Lung (tissue), 16 donors: Measurements from ENCODE around the gene PPIL1. TPM values are rescaled to one million over a fixed set of nuclear protein-coding genes. Genes with fewer than 3 reads are reported as not detected.

Source experiments
- ATAC-seq: fragments of 200-7000 bp; cut with Tn5 transposase; one replicate; pipeline ENCODE4 v1.9.1; 2020; ENCODE audit warnings: moderate number of reproducible peaks; ENCODE audit not compliant: insufficient read depth, low FRiP score
- DNase-seq, 3 donors: peaks; one replicate each; pipeline ENCODE4 v3.0.0-alpha.2; 2013 to 2017
- H3K27ac ChIP-seq, 2 donors: one replicate each; pipeline ENCODE4 v1.5.1; 2013; ENCODE audit warnings: mild to moderate bottlenecking in 2 of 2, moderate library complexity in 2 of 2, control low read depth in 1 of 2, inconsistent platforms in 1 of 2, low read depth in 1 of 2, low read length in 1 of 2
- H3K27me3 ChIP-seq, 3 donors: one replicate each; pipeline ENCODE4 v1.5.1; 2013; ENCODE audit warnings: low read length in 2 of 3; ENCODE audit not compliant: control insufficient read depth in 3 of 3, insufficient read depth in 3 of 3
- H3K36me3 ChIP-seq, 4 donors: one replicate each; pipeline ENCODE4 v1.5.1; 2013; ENCODE audit warnings: low read length in 4 of 4, mild to moderate bottlenecking in 1 of 4, moderate library complexity in 1 of 4; ENCODE audit not compliant: control insufficient read depth in 4 of 4, insufficient read depth in 4 of 4
- H3K4me1 ChIP-seq, 5 donors: one replicate each; pipeline ENCODE4 v1.5.1; 2013; ENCODE audit warnings: low read length in 5 of 5, mild to moderate bottlenecking in 2 of 5, moderate library complexity in 1 of 5; ENCODE audit not compliant: control insufficient read depth in 5 of 5, insufficient read depth in 5 of 5
- H3K4me3 ChIP-seq: one replicate; pipeline ENCODE4 v1.5.1; 2013; ENCODE audit warnings: mild to moderate bottlenecking, control low read depth, moderate library complexity
- H3K9ac ChIP-seq, 2 donors: one replicate each; pipeline ENCODE4 v1.5.1; 2013; ENCODE audit warnings: low read length in 2 of 2, control low read depth in 1 of 2; ENCODE audit not compliant: insufficient read depth in 1 of 2
- H3K9me3 ChIP-seq, 4 donors: one replicate each; pipeline ENCODE4 v1.5.1; 2013; ENCODE audit warnings: low read length in 3 of 4, mild to moderate bottlenecking in 1 of 4, moderate library complexity in 1 of 4; ENCODE audit not compliant: control insufficient read depth in 4 of 4, insufficient read depth in 3 of 4
- CTCF ChIP-seq: IDR thresholded peaks from 2 replicates; pipeline ENCODE4 v1.5.1; 2012; ENCODE audit warnings: mild to moderate bottlenecking; ENCODE audit errors: control extremely low read depth, extremely low read depth
- WGBS, 2 donors: extraction: QIAGEN DNeasy Blood & Tissue Kit; methylation state at CpG; one replicate each; pipeline ENCODE4 v1.1.7; 2013; 5-methylcytosine and 5-hydroxymethylcytosine counted together
- long read RNA-seq, 5 donors: transcript quantifications; one replicate each; lab custom pipeline, GENCODE V29; 2026
- polyA plus RNA-seq, 2 donors: library from polyadenylated mRNA; stranded (reverse); fragments of 200-250 nt; gene quantifications; one replicate each; pipeline ENCODE4 v1.2.1, GENCODE V29; 2013
- total RNA-seq, 2 donors: library from RNA; depleted of rRNA in 1 of 2; stranded (reverse); fragments of >200 nt in 1 of 2; gene quantifications; one replicate each; pipeline ENCODE4 v1.2.1, GENCODE V29; 2014 to 2021
- donor health status: control.
- donor health status: control.
- donor health status: Bipolar disorder and iron deficiency.
- donor health status: healthy.
- donor health status: DM: yes; HTN: yes; CAD: no.

The PPIL1 gene
- total RNA-seq (10 to 100 TPM; 17.7 to 22.6 TPM), polyA plus RNA-seq (10 to 100 TPM; 12.3 to 30.2 TPM)
- long read RNA-seq, donor 1, transcript PPIL1-201 (4 exons, 1,739 nt) = major isoform, 17 of 17 reads
- long read RNA-seq, donor 1, partial matches to known transcripts = 0 of 17 reads
- long read RNA-seq, donor 1, other reads (novel, unspliced or antisense) = 0 of 17 reads
- long read RNA-seq, donor 2, transcript PPIL1-201 (4 exons, 1,739 nt) = major isoform, 6 of 6 reads
- long read RNA-seq, donor 2, partial matches to known transcripts = 0 of 6 reads
- long read RNA-seq, donor 2, other reads (novel, unspliced or antisense) = 0 of 6 reads
- long read RNA-seq, donor 3, transcript PPIL1-201 (4 exons, 1,739 nt) = major isoform, 16 of 25 reads
- long read RNA-seq, donor 3, partial matches to known transcripts = 9 of 25 reads
- long read RNA-seq, donor 3, other reads (novel, unspliced or antisense) = 0 of 25 reads
- long read RNA-seq, donor 4, transcript PPIL1-201 (4 exons, 1,739 nt) = major isoform, 9 of 9 reads
- long read RNA-seq, donor 4, partial matches to known transcripts = 0 of 9 reads
- long read RNA-seq, donor 4, other reads (novel, unspliced or antisense) = 0 of 9 reads
- long read RNA-seq, donor 5, transcript PPIL1-201 (4 exons, 1,739 nt) = major isoform, 31 of 31 reads
- long read RNA-seq, donor 5, partial matches to known transcripts = 0 of 31 reads
- long read RNA-seq, donor 5, other reads (novel, unspliced or antisense) = 0 of 31 reads

- 0 to 1% methylated on average over 54 of the region's 54 CpGs for WGBS, 2 donors
- H3K4me1 ChIP-seq = peaks cover 2 to 18% (median 7%) of the 10 kb centered on the region in 5 donors
- H3K36me3 ChIP-seq = peaks cover 0 to 8% (median 1%) of the 10 kb centered on the region in 4 donors
- no peaks in the 10 kb centered on the region for H3K27me3 ChIP-seq
- H3K4me3 ChIP-seq = peak within 1 kb of the TSS; percentile 89
- H3K9me3 ChIP-seq = no peaks in the 10 kb centered on the region
- H3K9ac ChIP-seq = peak within 1 kb of the TSS; percentile 85 to 90
- H3K27ac ChIP-seq = peak within 1 kb of the TSS; percentile 83 to 89
- TF ChIP-seq CTCF = no peak
- ATAC-seq = peak; percentile 91
- peak; percentile 93 to 97 (median 97) for DNase-seq
Measured at GRCh38 chr6:36874443-36875249, at the start of gene PPIL1. TSS of gene PPIL1 (minus strand) at chr6:36874803. CDS start at chr6:36874772, 31 bp downstream.

- H3K9ac ChIP-seq = no peak overlapping the region
- no peaks in the 10 kb centered on the region for H3K27me3 ChIP-seq
- peaks cover 6 to 14% (median 12%) of the 10 kb centered on the region in 4 donors for H3K36me3 ChIP-seq
- ATAC-seq (no peak), DNase-seq (no peak)
- peaks cover 3 to 10% (median 6%) of the 10 kb centered on the region in 5 donors for H3K4me1 ChIP-seq
- no peak for TF ChIP-seq CTCF
- H3K4me3 ChIP-seq = no peak overlapping the region
- H3K9me3 ChIP-seq = no peaks in the 10 kb centered on the region
- 94 to 97% methylated on average over 4 of the region's 4 CpGs for WGBS, 2 donors
- H3K27ac ChIP-seq = no peak overlapping the region
Measured at GRCh38 chr6:36924131-36924530, 49.5 kb upstream of the PPIL1 start.

GRCh38 chr6:36920546-36920945, 45.9 kb upstream of the PPIL1 start:
- H3K4me3 ChIP-seq = no peak overlapping the region
- peaks cover 11 to 23% (median 18%) of the 10 kb centered on the region in 4 donors for H3K36me3 ChIP-seq
- DNase-seq (peak in 1 of 3 donors; percentile 60), ATAC-seq (no peak)
- H3K27me3 ChIP-seq = no peaks in the 10 kb centered on the region
- no peak overlapping the region for H3K27ac ChIP-seq
- no peaks in the 10 kb centered on the region for H3K9me3 ChIP-seq
- TF ChIP-seq CTCF = no peak
- 55 to 58% methylated on average over 5 of the region's 5 CpGs for WGBS, 2 donors
- H3K9ac ChIP-seq = no peak overlapping the region
- H3K4me1 ChIP-seq = peaks cover 2 to 22% (median 13%) of the 10 kb centered on the region in 5 donors
